ENCODE data around the gene PAM16. TPM values are rescaled to one million over a fixed set of nuclear protein-coding genes. Genes with fewer than 3 reads are reported as not detected.

The PAM16 gene
- total RNA-seq, 1 experiment from 2014 or later, result 104 TPM

- DNase-seq (ENCODE audit: low read depth, low spot score) (no peak), ATAC-seq (peak; percentile 65)
- H3K4me3 ChIP-seq (ENCODE audit: low read depth in 2 of 2, low read length in 2 of 2), result peak overlapping the region; percentile 88
- no peaks in the 10 kb centered on the region for H3K9me3 ChIP-seq (ENCODE audit: control insufficient read depth, insufficient read depth, low read depth, low read length)
- intact Hi-C loops (cut with micrococcal nuclease; ENCODE audit: unreplicated experiment) (no loop called here), in situ Hi-C loops (cut with HindIII; ENCODE audit: low pct_unique_long_range_greater_than_20kb, low sequenced_read_pairs) (no loop called here)
- H3K27me3 ChIP-seq (ENCODE audit: control insufficient read depth, insufficient read depth, low read length), result no peaks in the 10 kb centered on the region
- POLR2A ChIA-PET, result no interaction called here
- BruUV-seq (replicated peaks), result no TSS peak
- TF ChIP-seq POLR2AphosphoS5 (IDR thresholded peaks at IDR 0.05; ENCODE audit: low read depth, low read length) (peak; percentile 40; the same call in 1 of the 2 replicates), REST (IDR thresholded peaks at IDR 0.05; ENCODE audit: insufficient read depth in 1 of 2, low read depth in 2 of 2, low read length in 1 of 2) (no peak), SIN3A (IDR thresholded peaks at IDR 0.05; ENCODE audit: borderline replicate concordance, insufficient read depth, low read depth, low read length) (0 out of 2 replicates have a peak, but pooled peaks have one; percentile 71), CTCF (IDR thresholded peaks at IDR 0.05) (no peak), TCF7L2 (IDR thresholded peaks at IDR 0.05; ENCODE audit: low read depth, low read length) (no peak)
- CTCF ChIA-PET, result interaction anchor here (0.5 to 1.2 kb wide), 3 partner anchors 8 to 26 kb away, joined by 3 to 5 read pairs (median 5); no protein-coding TSS in a partner anchor
- H3K36me3 ChIP-seq (ENCODE audit: control insufficient read depth, insufficient read depth, low read length), result no peaks in the 10 kb centered on the region; the same call in 1 of the 2 replicates
- peaks cover 44% of the 10 kb centered on the region for H3K4me1 ChIP-seq (ENCODE audit: control insufficient read depth, insufficient read depth, low read length)
- peak overlapping the region; percentile 92 for H3K27ac ChIP-seq (ENCODE audit: low read length)
These were observed 34.1 kb downstream of the PAM16 start for GRCh38 chr16:4316864-4317531.

- CTCF ChIA-PET, result interaction anchor here (0.5 to 0.7 kb wide), 4 partner anchors 9 to 43 kb away, joined by 3 to 7 read pairs (median 5); no protein-coding TSS in a partner anchor
- in situ Hi-C loops (cut with HindIII; ENCODE audit: low pct_unique_long_range_greater_than_20kb, low sequenced_read_pairs), result no loop called here
These were observed 34.8 kb downstream of the PAM16 start for GRCh38 chr16:4316108-4316863.

More at GRCh38 chr16:4316108-4316863, 34.8 kb downstream of the PAM16 start:
- no peaks in the 10 kb centered on the region; the same call in 1 of the 2 replicates for H3K36me3 ChIP-seq (ENCODE audit: control insufficient read depth, insufficient read depth, low read length)
- intact Hi-C loops (cut with micrococcal nuclease; ENCODE audit: unreplicated experiment), result no loop called here
- H3K9me3 ChIP-seq (ENCODE audit: control insufficient read depth, insufficient read depth, low read depth, low read length), result no peaks in the 10 kb centered on the region
- no peaks in the 10 kb centered on the region for H3K27me3 ChIP-seq (ENCODE audit: control insufficient read depth, insufficient read depth, low read length)
- DNase-seq (ENCODE audit: low read depth, low spot score) (no peak), ATAC-seq (no peak; the same call in 1 of the 2 replicates)
- H3K4me1 ChIP-seq (ENCODE audit: control insufficient read depth, insufficient read depth, low read length), result peaks cover 36% of the 10 kb centered on the region
- no peak for TF ChIP-seq TCF7L2 (IDR thresholded peaks at IDR 0.05; ENCODE audit: low read depth, low read length)
- no peak for TF ChIP-seq CTCF (IDR thresholded peaks at IDR 0.05)
- no peak for TF ChIP-seq REST (IDR thresholded peaks at IDR 0.05; ENCODE audit: insufficient read depth in 1 of 2, low read depth in 2 of 2, low read length in 1 of 2)
- TF ChIP-seq POLR2AphosphoS5 (IDR thresholded peaks at IDR 0.05; ENCODE audit: low read depth, low read length), result no peak
- TF ChIP-seq SIN3A (IDR thresholded peaks at IDR 0.05; ENCODE audit: borderline replicate concordance, insufficient read depth, low read depth, low read length), result no peak
- POLR2A ChIA-PET, result interaction anchor here (0.7 kb wide), 1 partner anchor 23 kb away, joined by 3 read pairs; no protein-coding TSS in a partner anchor
- no TSS peak for BruUV-seq (replicated peaks)
- H3K27ac ChIP-seq (ENCODE audit: low read length), result peak overlapping the region; percentile 92
- H3K4me3 ChIP-seq (ENCODE audit: low read depth in 2 of 2, low read length in 2 of 2), result peak overlapping the region; percentile 88

Data from Panc1 (cell line).